GM12891 (cell line): Measurements from ENCODE around the gene TMC5.
"Not testable (repeated sequence)": the region's sequence is repeated elsewhere in the genome, so short reads cannot be mapped to it uniquely, and the experiment has no call there.

Experiments
- POLR2A ChIP-seq: IDR thresholded peaks from 2 replicates; pipeline ENCODE4 v1.6.1; 2011; ENCODE audit warnings: low read depth, low read length, control low read depth
- POLR2AphosphoS5 ChIP-seq: IDR thresholded peaks from 2 replicates; pipeline ENCODE4 v1.6.1; 2011; ENCODE audit warnings: low read depth, low read length, control low read depth
- POU2F2 ChIP-seq: IDR thresholded peaks from 2 replicates; pipeline ENCODE4 v1.6.1; 2011; ENCODE audit warnings: low read depth, mild to moderate bottlenecking, control low read depth, low read length, moderate library complexity
- SPI1 ChIP-seq: IDR thresholded peaks from 2 replicates; pipeline ENCODE4 v1.6.1; 2011; ENCODE audit warnings: low read depth, low read length, control low read depth

DNA sequence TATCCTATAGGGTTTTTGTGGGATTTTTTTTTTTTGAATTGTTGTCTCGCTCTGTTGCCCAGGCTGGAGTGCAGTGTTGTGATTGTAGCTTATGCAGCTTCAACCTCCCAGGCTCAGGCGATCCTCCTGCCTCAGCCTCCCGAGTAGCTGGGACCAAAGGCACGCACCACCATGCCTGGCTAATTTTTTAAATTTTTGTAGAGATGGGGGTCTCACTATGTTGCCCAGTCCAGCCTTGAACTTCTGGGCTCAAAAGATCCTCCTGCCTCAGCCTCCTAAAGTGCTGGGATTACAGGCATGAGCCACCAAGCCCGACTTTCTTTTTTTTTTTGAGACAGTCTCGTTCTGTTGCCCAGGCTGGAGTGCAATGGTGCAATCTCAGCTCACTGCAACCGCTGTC is 5.6 kb upstream of the TMC5 start:
- not testable (repeated sequence) for TF ChIP-seq POLR2A, POLR2AphosphoS5, SPI1, POU2F2
